Left hindlimb (tissue), 1 donor: ENCODE measurements around the gene TRIM23.
A peak's percentile ranks its signal among the peaks of the same experiment; 100 is the strongest.

Experiments used
- DNase-seq: peaks from one replicate; pipeline ENCODE4 v3.0.0-alpha.2; 2018

Gene TRIM23

DNA sequence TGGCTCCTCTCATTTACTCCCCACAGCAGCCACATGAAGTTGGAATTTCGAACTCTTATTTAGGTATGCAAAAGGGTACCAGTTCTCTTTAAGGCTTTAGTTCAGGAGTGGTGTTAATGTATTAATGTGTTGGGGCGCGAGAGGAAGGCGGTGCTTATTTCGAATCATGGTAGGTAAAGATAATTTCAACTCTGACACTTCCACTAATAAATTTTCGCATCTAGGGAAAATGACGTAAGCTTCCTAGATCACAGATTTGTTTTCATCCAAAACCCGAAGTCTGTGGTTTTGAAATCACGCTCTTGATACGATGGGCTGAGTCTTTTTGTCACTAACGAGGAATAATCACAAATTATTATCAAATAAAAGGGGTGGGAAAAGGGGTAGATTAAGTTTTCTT is 60.4 kb downstream of the TRIM23 start:
- no peak for DNase-seq

DNA sequence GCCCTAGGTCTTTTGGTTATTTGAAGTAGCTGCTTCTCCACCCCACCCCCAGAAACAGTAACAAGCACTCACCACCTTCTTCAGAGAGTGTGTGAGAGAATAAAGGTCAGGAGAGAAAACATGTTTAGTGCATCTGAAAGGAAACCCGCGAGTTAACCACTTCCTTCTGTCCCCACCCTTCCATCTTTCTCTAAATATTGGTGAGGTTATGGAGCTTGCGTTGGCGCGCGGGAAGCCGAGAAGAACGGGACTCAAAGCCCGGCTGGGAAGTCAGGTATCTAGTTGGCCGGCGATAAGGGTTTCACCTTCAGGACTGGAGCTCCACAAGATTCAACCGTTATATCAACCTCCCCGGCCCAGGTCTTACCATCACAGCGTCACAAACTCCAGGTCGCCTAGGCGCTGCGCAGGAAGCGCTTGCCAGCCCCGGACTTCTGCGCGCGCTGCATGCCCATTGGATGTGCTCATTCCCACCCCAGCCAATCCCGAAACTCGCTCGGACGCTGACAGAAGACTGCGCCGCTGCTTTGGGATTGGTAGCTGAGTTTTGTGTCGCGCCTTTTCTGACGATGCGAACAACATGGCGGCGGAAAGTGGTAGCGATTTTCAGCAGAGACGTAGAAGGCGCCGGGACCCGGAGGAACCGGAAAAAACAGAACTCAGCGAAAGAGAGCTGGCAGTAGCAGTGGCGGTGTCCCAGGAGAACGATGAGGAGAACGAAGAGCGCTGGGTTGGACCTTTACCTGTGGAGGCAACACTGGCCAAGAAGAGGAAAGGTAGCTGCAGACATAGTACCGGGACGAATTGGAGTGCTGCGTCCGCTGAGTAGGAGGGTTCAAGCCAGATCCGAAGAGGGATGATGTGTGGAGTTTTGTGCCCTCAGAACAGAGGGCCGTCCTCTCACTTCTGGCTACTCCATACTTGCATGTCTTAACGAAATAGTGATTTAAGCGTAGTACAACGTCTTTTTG is 61.1 kb downstream of the TRIM23 start, which contains the start of the genes CENPK and PPWD1:
CENPK (minus strand) TSS at position 438 of the 971 bp plus-strand sequence. CDS start 8,261 bp downstream, outside the sequence.
PPWD1 (plus strand) TSS at position 566 of the 971 bp plus-strand sequence; CDS start at position 581, 15 bp downstream.
- peak; percentile 96 for DNase-seq

DNA sequence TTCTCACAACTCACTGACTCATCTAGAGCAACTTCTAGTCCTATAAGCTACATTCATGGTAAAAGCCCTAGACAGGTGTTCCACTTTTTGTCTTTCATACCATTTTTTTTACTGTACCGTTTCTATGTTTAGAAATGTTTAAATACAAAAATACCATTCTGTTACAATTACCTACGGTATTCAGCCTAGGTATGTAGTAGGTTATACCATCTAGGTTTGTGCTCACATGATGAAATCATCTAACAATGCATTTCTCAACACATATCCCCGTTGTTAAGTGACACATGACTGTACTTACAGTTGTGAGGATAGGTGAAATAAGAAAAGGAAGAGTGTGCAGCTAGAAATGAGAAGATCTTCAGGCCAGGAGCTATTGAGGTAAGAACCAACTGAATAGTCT is 67.4 kb downstream of the TRIM23 start:
- DNase-seq = no peak

DNA sequence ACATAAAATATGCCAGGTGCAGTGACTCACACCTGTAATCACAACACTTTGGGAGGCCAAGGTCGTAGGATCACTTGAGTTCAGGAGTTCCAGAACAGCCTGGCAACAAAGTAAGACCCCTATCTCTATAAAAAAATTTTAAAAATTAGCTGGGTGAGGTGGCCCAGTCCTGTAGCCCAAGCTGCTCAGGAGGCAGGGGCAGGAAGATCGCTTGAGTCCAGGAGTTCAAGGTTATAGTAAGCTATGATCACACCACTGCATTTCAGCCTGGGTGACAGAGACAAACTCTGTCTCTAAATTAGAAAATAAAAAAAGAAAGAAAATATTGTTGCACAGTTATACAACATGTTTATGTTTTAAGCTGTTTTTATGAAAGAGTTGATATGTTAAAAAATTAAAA is 68.0 kb downstream of the TRIM23 start:
- no peak for DNase-seq

DNA sequence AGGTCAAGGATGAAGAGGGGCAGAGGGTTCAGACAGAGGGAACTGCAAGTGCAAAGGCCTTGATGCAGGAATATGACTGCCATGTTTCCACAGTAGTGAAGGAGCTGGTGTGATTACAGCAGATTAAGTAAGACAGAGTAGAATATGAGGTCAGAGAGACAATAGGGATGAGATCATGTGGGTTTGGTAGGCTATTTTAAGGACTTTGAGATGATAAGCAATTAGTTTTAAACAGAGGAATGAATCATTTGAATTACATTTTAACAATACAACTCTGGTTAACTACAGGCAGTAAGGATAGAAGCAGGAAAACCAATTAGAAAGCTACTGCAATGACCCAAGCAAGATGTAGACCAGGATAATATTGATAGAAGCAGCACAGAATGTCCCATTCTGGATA is 68.8 kb downstream of the TRIM23 start:
- DNase-seq = no peak

DNA sequence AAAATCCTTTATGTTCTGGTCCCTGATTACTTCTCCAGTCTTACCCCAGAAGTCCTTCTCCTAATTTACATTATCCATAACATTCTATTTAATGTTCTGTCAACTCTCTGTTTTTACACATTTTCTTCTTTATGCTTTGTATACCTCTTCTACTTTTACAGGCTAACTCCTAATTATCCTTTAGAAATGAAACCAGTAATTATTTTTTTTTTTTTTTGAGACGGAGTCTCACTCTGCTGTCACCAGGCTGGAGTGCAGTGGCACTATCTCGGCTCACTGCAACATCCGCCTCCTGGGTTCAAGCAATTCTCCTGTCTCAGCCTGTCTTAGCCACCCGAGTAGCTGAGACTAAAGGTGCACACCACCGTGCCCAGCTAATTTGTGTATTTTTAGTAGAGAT is 70.2 kb downstream of the TRIM23 start:
- DNase-seq = no peak

DNA sequence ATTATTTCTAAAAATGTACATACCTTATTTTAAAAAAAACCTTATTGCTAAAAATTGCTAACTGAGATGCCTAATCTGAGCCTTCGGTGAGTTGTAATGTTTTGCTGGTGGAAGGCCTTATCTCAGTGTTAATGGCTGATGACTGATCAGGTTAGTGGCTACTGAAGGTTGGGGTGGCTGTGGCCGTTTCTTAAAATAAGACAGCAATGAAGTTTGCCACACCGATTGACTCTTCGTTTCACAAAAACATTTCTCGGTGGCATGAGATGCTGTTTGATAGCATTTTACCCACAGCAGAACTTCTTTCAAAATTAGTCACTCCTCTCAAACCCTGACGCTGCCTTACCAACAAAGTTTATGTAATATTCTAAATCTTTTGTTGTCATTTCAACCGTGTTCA is 75.9 kb downstream of the TRIM23 start:
- DNase-seq = no peak

DNA sequence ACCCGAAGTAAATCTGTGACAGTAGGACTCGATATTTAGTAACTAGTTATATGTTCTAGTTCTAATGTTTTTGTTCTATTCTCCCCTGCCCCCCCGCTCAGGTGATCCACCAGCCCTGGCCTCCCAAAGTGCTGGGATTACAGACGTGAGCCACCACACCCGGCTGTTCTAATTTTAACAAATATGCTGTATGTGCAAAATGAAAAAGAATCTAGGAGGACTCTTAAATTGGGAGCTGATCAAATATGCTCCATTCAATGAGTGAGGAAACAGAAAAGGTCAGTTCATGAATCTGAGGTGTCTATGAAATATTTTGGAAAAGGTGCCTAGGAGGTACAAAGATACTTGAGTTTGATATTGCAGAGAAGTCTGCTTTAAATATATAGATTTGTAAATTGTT is 78.0 kb downstream of the TRIM23 start:
- no peak for DNase-seq

DNA sequence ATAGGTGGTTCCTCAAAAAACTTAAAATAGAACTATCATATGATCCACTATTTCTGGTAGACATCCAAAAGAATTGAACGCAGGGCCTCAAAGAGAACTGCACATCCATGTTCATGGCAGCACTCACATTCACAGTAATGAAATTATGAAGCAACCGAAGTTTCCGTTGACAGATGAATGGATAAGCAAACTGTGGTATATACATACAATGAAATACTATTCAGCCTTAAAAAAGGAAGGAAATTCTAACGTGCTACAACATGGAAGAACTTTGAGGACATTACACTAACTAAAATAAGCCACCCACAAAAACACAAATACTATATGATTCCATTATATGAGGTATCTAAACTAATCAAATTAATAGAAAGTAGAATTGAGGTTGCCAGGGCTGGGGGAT is 79.7 kb downstream of the TRIM23 start:
- DNase-seq = no peak

DNA sequence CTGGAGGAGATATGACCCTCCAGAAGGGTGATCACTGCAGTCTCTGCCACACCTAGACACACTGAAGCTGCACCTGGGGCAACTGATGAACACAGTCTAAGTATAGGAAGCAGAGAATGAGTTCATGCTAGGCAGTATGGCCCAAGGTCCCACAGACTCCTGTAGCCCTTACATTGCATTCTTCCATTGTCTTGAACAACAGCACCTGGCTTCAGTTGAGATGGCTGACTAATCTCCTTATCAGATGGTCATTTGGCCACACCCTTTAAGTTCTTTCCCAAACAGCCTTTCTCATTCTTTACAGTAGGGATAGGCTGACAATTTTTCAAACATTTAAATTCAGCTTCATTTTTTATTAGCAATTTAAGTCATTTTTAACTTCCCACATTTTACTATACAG is 84.3 kb downstream of the TRIM23 start:
- DNase-seq = no peak
